CD14-positive monocyte (primary cell): ENCODE data around the gene CHD2. TPM values are rescaled to one million over a fixed set of nuclear protein-coding genes. Genes with fewer than 3 reads are reported as not detected.

Experiments
- DNase-seq, 3 donors: peaks; one replicate each; pipeline ENCODE4 v3.0.0-alpha.2; 2011 to 2022
- H2AFZ ChIP-seq: 2 replicates; pipeline ENCODE4 v1.6.0; 2012; ENCODE audit warnings: mild to moderate bottlenecking, low read depth, low read length, inconsistent platforms; ENCODE audit not compliant: insufficient read depth, poor library complexity, severe bottlenecking
- H3K27ac ChIP-seq, 2 donors: 1 replicate in 1 of 2; 2 replicates in 1 of 2; pipeline ENCODE4 v1.5.1; 2012 to 2013; ENCODE audit warnings: low read length in 2 of 2, control low read depth in 1 of 2, inconsistent platforms in 1 of 2, low read depth in 1 of 2, mild to moderate bottlenecking in 1 of 2
- H3K27me3 ChIP-seq, 2 donors: one replicate each; pipeline versions ENCODE4 v1.6.0 to v1.6.1; 2011 to 2013; ENCODE audit warnings: low read length in 2 of 2; ENCODE audit not compliant: control insufficient read depth in 2 of 2, insufficient read depth in 2 of 2
- H3K36me3 ChIP-seq, 2 donors: replicated peaks in 1 of 2; 1 replicate in 1 of 2; 2 replicates in 1 of 2; pipeline versions ENCODE4 v1.5.1 to v1.6.1; 2012 to 2013; ENCODE audit warnings: low read length in 2 of 2, control low read depth in 1 of 2, inconsistent platforms in 1 of 2, mild to moderate bottlenecking in 1 of 2; ENCODE audit not compliant: insufficient read depth in 2 of 2, control insufficient read depth in 1 of 2
- H3K4me1 ChIP-seq, 2 donors: 1 replicate in 1 of 2; 2 replicates in 1 of 2; pipeline versions ENCODE4 v1.5.1 to v1.6.1; 2012 to 2013; ENCODE audit warnings: low read length in 2 of 2, control low read depth in 1 of 2, inconsistent platforms in 1 of 2, mild to moderate bottlenecking in 1 of 2, moderate library complexity in 1 of 2; ENCODE audit not compliant: insufficient read depth in 2 of 2, control insufficient read depth in 1 of 2
- H3K4me2 ChIP-seq: replicated peaks from 2 replicates; pipeline ENCODE3; 2012; ENCODE audit warnings: low read length, moderate library complexity, mild to moderate bottlenecking; ENCODE audit not compliant: poor library complexity, severe bottlenecking; ENCODE audit errors: extremely low read depth
- H3K4me3 ChIP-seq, 3 experiments: fragments of 200-600 bp in 1 of 3; sonication (generic) in 1 of 3; replicated peaks in 1 of 3; 1 replicate in 2 of 3; 2 replicates in 1 of 3; pipeline ENCODE4 v1.5.1; 2011 to 2013; ENCODE audit warnings: low read length in 3 of 3, mild to moderate bottlenecking in 3 of 3, control low read depth in 2 of 3, low read depth in 2 of 3, inconsistent platforms in 1 of 3, moderate library complexity in 1 of 3
- H3K79me2 ChIP-seq: 2 replicates; pipeline ENCODE4 v1.6.0; 2012; ENCODE audit warnings: mild to moderate bottlenecking, control low read depth, inconsistent platforms, low read length, moderate library complexity; ENCODE audit not compliant: insufficient read depth
- H3K9ac ChIP-seq: 2 replicates; pipeline ENCODE4 v1.6.0; 2017; ENCODE audit warnings: low read length, mild to moderate bottlenecking; ENCODE audit not compliant: insufficient read depth, poor library complexity, severe bottlenecking
- H3K9me3 ChIP-seq, 2 donors: replicated peaks in 1 of 2; 1 replicate in 1 of 2; 2 replicates in 1 of 2; pipeline versions ENCODE4 v1.5.1 to v1.6.1; 2012 to 2013; ENCODE audit warnings: low read length in 2 of 2, control low read depth in 1 of 2; ENCODE audit not compliant: control insufficient read depth in 1 of 2, insufficient read depth in 1 of 2
- H4K20me1 ChIP-seq: 2 replicates; pipeline ENCODE4 v1.6.0; 2012; ENCODE audit warnings: mild to moderate bottlenecking, low read length, control low read depth, moderate library complexity; ENCODE audit not compliant: insufficient read depth
- H3K27ac Mint-ChIP-seq, 7 donors: one replicate each; pipeline ENCODE4 v1.8.0; 2020; ENCODE audit warnings: mild to moderate bottlenecking in 7 of 7, mixed read lengths in 7 of 7, moderate library complexity in 6 of 7, inconsistent platforms in 2 of 7
- H3K27me3 Mint-ChIP-seq, 3 donors: one replicate each; pipeline ENCODE4 v1.8.0; 2021 to 2022; ENCODE audit warnings: low read depth in 3 of 3, mild to moderate bottlenecking in 3 of 3, mixed read lengths in 3 of 3, moderate library complexity in 3 of 3, inconsistent platforms in 1 of 3
- H3K36me3 Mint-ChIP-seq, 2 donors: one replicate each; pipeline ENCODE4 v1.8.0; 2020; ENCODE audit warnings: mixed read lengths in 2 of 2, inconsistent platforms in 1 of 2, mild to moderate bottlenecking in 1 of 2
- H3K4me1 Mint-ChIP-seq: one replicate; pipeline ENCODE4 v1.8.0; 2020; ENCODE audit warnings: mild to moderate bottlenecking, mixed read lengths
- H3K4me3 Mint-ChIP-seq, 2 donors: one replicate each; pipeline ENCODE4 v1.8.0; 2020; ENCODE audit warnings: mild to moderate bottlenecking in 2 of 2, mixed read lengths in 2 of 2, moderate library complexity in 1 of 2
- H3K9me3 Mint-ChIP-seq, 7 donors: one replicate each; pipeline ENCODE4 v1.8.0; 2020 to 2022; ENCODE audit warnings: mixed read lengths in 7 of 7, mild to moderate bottlenecking in 6 of 7, moderate library complexity in 6 of 7, inconsistent platforms in 2 of 7
- CTCF ChIP-seq: fragments of 200-600 bp; IDR thresholded peaks from one replicate; pipeline ENCODE4 v1.8.0; 2022; ENCODE audit warnings: antibody characterized with exemption, mild to moderate bottlenecking
- WGBS: methylation state at CpG from one replicate; pipeline ENCODE4 v1.1.5; 2013; ENCODE audit warnings: missing lambda C conversion rate; ENCODE audit not compliant: insufficient coverage; 5-methylcytosine and 5-hydroxymethylcytosine counted together
- intact Hi-C, 2 donors: fragments of 100-400 bp; cut with micrococcal nuclease; formaldehyde crosslinking; loops; one replicate each; pipeline versions ENCODE4 v1.15.0 to v1.15.1; 2023
- polyA plus RNA-seq, 3 donors: library from polyadenylated mRNA; depleted of rRNA in 1 of 3; unstranded in 2 of 3; stranded (reverse) in 1 of 3; fragments of 300-500 nt in 2 of 3; fragments of >200 nt in 1 of 3; fragmentation: Illumina TruSeq in 2 of 3; gene quantifications; 1 replicate in 2 of 3; 2 replicates in 1 of 3; pipeline ENCODE4 v1.2.3, GENCODE V29; 2012 to 2021

CHD2 gene
- polyA plus RNA-seq, 3 donors, result 9.6 to 61.2 (median 11.4) TPM

GRCh38 chr15:93049914-93050578, 149.9 kb downstream of the CHD2 start:
- Histone ChIP-seq H3K36me3 (no peaks in the 10 kb centered on the region), H2AFZ (no peak overlapping the region), H4K20me1 (no peaks in the 10 kb centered on the region), H3K27ac (no peak overlapping the region), H3K79me2 (no peaks in the 10 kb centered on the region), H3K4me3 (no peak overlapping the region), H3K9ac (no peak overlapping the region), H3K27me3 (peaks cover 0 to 4% of the 10 kb centered on the region in 2 donors), H3K4me1 (peaks cover 20 to 22% of the 10 kb centered on the region in 2 donors), H3K4me2 (no peak overlapping the region), H3K9me3 (peaks cover 3% of the 10 kb centered on the region in 2 donors)
- no peak for TF ChIP-seq CTCF
- WGBS, result 93% methylated on average over 13 of the region's 15 CpGs
- H3K4me3 Mint-ChIP-seq, result peak overlapping the region in 1 of 2 donors; percentile 39
- DNase-seq, result no peak
- H3K27ac Mint-ChIP-seq, result no peak overlapping the region
- H3K27me3 Mint-ChIP-seq, result peaks cover 4 to 21% (median 14%) of the 10 kb centered on the region in 3 donors
- intact Hi-C loops, result no loop called here
- H3K9me3 Mint-ChIP-seq, result peaks cover 3 to 15% (median 9%) of the 10 kb centered on the region in 7 donors
- H3K4me1 Mint-ChIP-seq, result peaks cover 28% of the 10 kb centered on the region
- H3K36me3 Mint-ChIP-seq, result peaks cover 6 to 11% of the 10 kb centered on the region in 2 donors

GRCh38 chr15:93050648-93051047, 150.5 kb downstream of the CHD2 start:
- Mint-ChIP-seq H3K4me1 (peaks cover 28% of the 10 kb centered on the region), H3K4me3 (no peak overlapping the region)
- intact Hi-C loops, result no loop called here

More at GRCh38 chr15:93050648-93051047, 150.5 kb downstream of the CHD2 start:
- WGBS, result 98% methylated on average over 13 of the region's 13 CpGs
- H3K79me2 ChIP-seq, result no peaks in the 10 kb centered on the region
- TF ChIP-seq CTCF, result no peak
- no peaks in the 10 kb centered on the region for H4K20me1 ChIP-seq
- DNase-seq, result no peak
- H3K27ac ChIP-seq, result no peak overlapping the region
- H3K9me3 ChIP-seq, result peaks cover 3% of the 10 kb centered on the region in 2 donors
- H3K4me1 ChIP-seq, result peaks cover 20 to 22% of the 10 kb centered on the region in 2 donors
- peaks cover 3 to 12% (median 9%) of the 10 kb centered on the region in 7 donors for H3K9me3 Mint-ChIP-seq
- no peak overlapping the region for H3K9ac ChIP-seq
- peaks cover 6 to 8% of the 10 kb centered on the region in 2 donors for H3K36me3 Mint-ChIP-seq
- peaks cover 4 to 23% (median 14%) of the 10 kb centered on the region in 3 donors for H3K27me3 Mint-ChIP-seq
- H2AFZ ChIP-seq, result no peak overlapping the region
- H3K4me3 ChIP-seq, result no peak overlapping the region
- peaks cover 0 to 4% of the 10 kb centered on the region in 2 donors for H3K27me3 ChIP-seq
- H3K27ac Mint-ChIP-seq, result no peak overlapping the region
- H3K4me2 ChIP-seq, result no peak overlapping the region
- no peaks in the 10 kb centered on the region for H3K36me3 ChIP-seq
